ENCODE data around the gene SYNPO2. TPM values are rescaled to one million over a fixed set of nuclear protein-coding genes. Genes with fewer than 3 reads are reported as not detected.

The SYNPO2 gene
- total RNA-seq, 1 donor from 2014 or later = 22.9 TPM

GRCh38 chr4:118979712-118980111, 91.1 kb downstream of the SYNPO2 start:
- Mint-ChIP-seq H3K27me3 (peaks cover 8% of the 10 kb centered on the region), H3K9me3 (no peaks in the 10 kb centered on the region), H3K4me3 (no peak overlapping the region), H3K36me3 (no peaks in the 10 kb centered on the region), H3K27ac (no peak overlapping the region), H3K4me1 (ENCODE audit: unreplicated experiment) (peaks cover 22% of the 10 kb centered on the region)
- no peak for DNase-seq (ENCODE audit: extremely low spot score, unreplicated experiment)
- TF ChIP-seq, protein P1, sequence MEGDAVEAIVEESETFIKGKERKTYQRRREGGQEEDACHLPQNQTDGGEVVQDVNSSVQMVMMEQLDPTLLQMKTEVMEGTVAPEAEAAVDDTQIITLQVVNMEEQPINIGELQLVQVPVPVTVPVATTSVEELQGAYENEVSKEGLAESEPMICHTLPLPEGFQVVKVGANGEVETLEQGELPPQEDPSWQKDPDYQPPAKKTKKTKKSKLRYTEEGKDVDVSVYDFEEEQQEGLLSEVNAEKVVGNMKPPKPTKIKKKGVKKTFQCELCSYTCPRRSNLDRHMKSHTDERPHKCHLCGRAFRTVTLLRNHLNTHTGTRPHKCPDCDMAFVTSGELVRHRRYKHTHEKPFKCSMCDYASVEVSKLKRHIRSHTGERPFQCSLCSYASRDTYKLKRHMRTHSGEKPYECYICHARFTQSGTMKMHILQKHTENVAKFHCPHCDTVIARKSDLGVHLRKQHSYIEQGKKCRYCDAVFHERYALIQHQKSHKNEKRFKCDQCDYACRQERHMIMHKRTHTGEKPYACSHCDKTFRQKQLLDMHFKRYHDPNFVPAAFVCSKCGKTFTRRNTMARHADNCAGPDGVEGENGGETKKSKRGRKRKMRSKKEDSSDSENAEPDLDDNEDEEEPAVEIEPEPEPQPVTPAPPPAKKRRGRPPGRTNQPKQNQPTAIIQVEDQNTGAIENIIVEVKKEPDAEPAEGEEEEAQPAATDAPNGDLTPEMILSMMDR (conservative IDR thresholded peaks at IDR 0.05) = no peak

GRCh38 chr4:118981171-118981838, 92.7 kb downstream of the SYNPO2 start:
- H3K4me1 Mint-ChIP-seq (ENCODE audit: unreplicated experiment) = peaks cover 12% of the 10 kb centered on the region
- peaks cover 8% of the 10 kb centered on the region for H3K27me3 Mint-ChIP-seq
- H3K4me3 Mint-ChIP-seq = no peak overlapping the region
- no peak for DNase-seq (ENCODE audit: extremely low spot score, unreplicated experiment)
- TF ChIP-seq, protein P1 (conservative IDR thresholded peaks at IDR 0.05) = no peak
- H3K36me3 Mint-ChIP-seq = no peaks in the 10 kb centered on the region
- no peaks in the 10 kb centered on the region for H3K9me3 Mint-ChIP-seq
- no peak overlapping the region for H3K27ac Mint-ChIP-seq

DNA sequence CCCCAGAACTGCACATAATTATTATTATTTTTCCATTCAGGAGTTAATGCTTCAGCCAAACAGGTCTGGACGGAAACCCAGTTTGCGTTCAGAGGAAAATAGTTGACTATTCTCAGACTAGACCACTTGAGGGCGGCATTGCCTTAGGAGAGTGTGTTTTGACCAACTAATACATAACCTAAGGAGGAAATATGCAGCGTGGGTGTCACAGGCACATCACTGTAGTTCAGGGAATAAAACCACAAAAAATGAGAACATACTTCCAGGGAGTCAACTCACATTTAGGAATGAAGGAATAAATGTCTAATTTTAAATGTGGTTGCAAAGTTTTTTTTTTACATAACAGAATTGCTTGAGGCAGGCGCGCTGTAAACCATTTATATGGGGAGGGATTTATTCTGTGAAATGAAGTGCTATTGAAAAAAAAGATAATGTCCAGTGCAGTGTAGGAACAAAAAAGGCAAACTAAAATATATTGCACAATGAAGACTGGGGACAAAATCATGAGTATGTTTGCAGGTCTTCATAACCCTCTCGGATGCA, 93.3 kb downstream of the SYNPO2 start:
- Mint-ChIP-seq H3K4me1 (ENCODE audit: unreplicated experiment) (peaks cover 12% of the 10 kb centered on the region), H3K36me3 (no peaks in the 10 kb centered on the region), H3K9me3 (no peaks in the 10 kb centered on the region), H3K27ac (peak overlapping the region; percentile 7), H3K27me3 (peaks cover 8% of the 10 kb centered on the region), H3K4me3 (no peak overlapping the region)
- TF ChIP-seq, protein P1 (conservative IDR thresholded peaks at IDR 0.05) = peak; percentile 88
- DNase-seq (ENCODE audit: extremely low spot score, unreplicated experiment) = no peak

DNA sequence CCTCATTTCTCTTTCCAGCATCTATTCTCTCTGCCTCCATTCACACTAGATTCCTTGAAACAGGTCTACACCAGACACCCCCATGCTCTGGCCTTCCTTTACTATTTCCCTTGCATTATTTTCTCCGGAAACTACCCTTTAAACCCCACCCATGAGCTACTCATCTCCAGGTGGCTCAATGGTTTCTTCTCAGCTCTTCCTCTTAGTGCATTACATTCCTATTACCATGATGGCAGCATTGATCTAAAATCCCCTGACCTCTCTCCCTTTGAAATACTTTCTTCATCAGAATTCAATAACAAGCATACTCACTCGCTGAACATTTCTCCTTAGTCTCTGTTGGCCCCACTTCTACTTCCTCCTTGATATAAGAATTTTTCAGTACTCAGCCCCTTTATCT, 94.6 kb downstream of the SYNPO2 start:
- H3K36me3 Mint-ChIP-seq = no peaks in the 10 kb centered on the region
- H3K4me3 Mint-ChIP-seq = no peak overlapping the region
- H3K9me3 Mint-ChIP-seq = no peaks in the 10 kb centered on the region
- H3K27ac Mint-ChIP-seq = no peak overlapping the region
- H3K4me1 Mint-ChIP-seq (ENCODE audit: unreplicated experiment) = peaks cover 12% of the 10 kb centered on the region
- TF ChIP-seq, protein P1 (conservative IDR thresholded peaks at IDR 0.05) = no peak
- H3K27me3 Mint-ChIP-seq = peaks cover 8% of the 10 kb centered on the region
- no peak for DNase-seq (ENCODE audit: extremely low spot score, unreplicated experiment)

- Mint-ChIP-seq H3K27ac (no peak overlapping the region), H3K9me3 (no peaks in the 10 kb centered on the region), H3K4me3 (no peak overlapping the region), H3K36me3 (no peaks in the 10 kb centered on the region), H3K4me1 (ENCODE audit: unreplicated experiment) (peaks cover 12% of the 10 kb centered on the region), H3K27me3 (peaks cover 8% of the 10 kb centered on the region)
- TF ChIP-seq, protein P1 (conservative IDR thresholded peaks at IDR 0.05) = no peak
- DNase-seq (ENCODE audit: extremely low spot score, unreplicated experiment) = no peak
These were observed 95.2 kb downstream of the SYNPO2 start for GRCh38 chr4:118983831-118984230.
